GM21447 (cell line): ENCODE data around the gene MEST.
"Not testable (repeated sequence)": the region's sequence is repeated elsewhere in the genome, so short reads cannot be mapped to it uniquely, and the experiment has no call there.

Experiments used
- ATAC-seq: cut with Tn5 transposase; IDR thresholded peaks from one replicate; pipeline ENCODE4 v1.9.1; 2021; ENCODE audit not compliant: unreplicated experiment

The MEST gene, protein sequence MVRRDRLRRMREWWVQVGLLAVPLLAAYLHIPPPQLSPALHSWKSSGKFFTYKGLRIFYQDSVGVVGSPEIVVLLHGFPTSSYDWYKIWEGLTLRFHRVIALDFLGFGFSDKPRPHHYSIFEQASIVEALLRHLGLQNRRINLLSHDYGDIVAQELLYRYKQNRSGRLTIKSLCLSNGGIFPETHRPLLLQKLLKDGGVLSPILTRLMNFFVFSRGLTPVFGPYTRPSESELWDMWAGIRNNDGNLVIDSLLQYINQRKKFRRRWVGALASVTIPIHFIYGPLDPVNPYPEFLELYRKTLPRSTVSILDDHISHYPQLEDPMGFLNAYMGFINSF

DNA sequence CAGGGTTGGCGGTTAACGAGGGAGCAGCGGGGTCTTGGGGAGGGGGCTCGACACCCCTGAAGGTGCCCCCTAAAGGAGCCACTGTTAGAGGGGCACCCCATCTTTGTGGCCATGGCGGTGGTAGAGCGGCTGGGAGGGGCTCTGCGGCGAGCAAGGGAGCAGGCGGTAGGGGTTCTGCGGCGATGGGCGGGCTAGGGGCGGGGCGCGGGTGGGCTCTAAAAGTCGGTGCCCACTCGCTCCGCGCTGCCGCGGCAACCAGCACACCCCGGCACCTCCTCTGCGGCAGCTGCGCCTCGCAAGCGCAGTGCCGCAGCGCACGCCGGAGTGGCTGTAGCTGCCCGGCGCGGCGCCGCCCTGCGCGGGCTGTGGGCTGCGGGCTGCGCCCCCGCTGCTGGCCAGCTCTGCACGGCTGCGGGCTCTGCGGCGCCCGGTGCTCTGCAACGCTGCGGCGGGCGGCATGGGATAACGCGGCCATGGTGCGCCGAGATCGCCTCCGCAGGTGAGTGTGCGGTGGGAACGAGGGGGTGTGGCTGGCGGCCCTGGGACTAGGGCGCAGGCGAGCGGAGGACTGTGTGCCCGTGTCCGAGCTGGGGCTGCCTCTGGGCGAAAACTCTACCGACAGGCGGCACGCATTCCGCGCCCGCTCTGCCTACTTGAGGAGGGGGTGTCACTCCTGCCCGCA lies at the start of gene MEST:
Gene MEST, plus strand, starts transcription at position 245 of the 682 bp plus-strand sequence. Its CDS starts 229 bp downstream, at position 474.
- ATAC-seq: no peak

DNA sequence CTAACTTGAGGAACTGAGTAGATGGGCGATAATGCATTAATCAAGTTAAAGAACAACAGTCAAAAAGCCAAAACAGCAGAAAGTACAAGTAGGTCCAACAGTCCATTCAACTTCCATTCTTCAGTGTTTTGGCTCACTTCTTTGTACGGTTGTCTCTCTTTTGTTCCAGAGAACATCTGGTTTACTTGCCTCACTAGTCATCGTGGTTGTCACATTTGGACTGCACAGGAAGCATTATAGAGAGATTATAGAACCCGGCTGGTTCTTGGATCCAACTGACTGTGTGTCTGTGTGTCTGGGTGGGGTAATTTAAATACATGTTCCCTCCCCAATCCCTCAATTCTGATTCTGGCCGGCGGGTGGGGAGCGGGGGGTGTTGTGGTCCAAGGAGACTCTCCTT lies 49.3 kb upstream of the MEST start:
- ATAC-seq: no peak

DNA sequence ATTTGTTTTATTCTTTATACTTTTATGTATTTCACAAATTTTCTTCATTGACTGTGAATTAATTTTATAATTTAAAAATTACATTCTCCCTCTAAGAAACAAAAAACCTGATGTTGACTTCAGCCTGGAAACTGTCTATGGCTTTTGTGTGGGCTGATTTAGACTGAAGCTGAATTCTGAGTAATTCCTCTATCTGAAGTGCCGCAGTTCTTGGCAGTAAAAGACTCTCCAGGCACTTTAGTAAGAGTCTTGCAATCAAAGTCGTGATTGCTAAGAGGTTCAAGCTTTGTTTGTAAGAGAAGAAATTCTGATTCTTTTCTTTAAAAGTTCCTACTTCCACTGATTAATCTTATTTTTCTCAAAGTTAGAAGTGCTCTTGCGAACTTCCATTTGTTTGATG lies 47.7 kb upstream of the MEST start:
- ATAC-seq: no peak

DNA sequence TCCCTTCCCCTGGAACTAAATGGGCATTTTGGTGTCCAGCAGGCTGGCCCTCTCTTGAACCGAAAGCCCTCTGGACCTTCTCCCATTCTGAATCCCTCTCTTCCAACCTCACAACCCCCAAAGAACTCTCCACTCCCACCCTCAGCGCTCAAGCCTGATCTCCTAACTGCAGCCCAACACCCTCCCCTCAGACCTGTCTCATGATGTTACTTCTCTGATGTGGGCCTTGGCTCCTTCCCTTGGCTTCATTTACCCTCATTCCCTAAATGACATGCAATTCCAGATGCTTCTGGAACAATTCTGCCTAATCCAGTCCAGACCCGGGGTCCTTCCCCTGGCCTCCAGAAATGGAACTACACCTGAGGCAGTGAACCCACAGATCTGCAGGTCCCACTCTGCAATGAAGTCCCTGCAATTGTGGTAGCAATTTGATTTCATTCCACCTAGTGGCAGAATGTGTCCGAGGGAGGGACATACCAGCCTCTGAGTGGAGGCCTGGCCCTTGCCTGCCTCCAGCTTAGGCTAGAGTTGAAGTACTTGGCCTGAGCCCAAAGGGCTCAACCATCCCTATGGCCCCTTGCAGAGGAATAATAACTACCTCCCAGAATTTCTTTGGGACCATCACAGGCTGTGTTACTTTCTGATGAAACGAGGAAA lies 47.0 kb upstream of the MEST start:
- ATAC-seq: no peak

DNA sequence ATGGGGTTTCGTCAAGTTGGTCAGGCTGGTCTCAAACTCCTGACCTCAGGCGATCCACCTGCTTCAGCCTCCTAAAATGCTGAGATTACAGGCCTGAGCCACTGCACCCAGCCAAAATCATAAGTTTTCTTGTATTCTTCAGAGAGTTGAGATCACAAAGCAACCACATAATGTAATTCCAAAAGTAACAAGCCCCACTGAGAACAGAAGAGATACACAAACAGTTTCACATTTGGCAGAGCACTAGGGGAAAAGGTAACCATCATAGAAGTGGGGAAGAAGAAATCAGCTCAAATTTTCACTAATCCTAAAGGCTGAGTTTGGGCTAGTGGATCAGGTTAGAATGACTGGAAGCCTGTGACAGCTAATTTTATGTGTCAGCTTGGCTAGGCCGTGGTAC lies 45.6 kb upstream of the MEST start:
- ATAC-seq: no peak

DNA sequence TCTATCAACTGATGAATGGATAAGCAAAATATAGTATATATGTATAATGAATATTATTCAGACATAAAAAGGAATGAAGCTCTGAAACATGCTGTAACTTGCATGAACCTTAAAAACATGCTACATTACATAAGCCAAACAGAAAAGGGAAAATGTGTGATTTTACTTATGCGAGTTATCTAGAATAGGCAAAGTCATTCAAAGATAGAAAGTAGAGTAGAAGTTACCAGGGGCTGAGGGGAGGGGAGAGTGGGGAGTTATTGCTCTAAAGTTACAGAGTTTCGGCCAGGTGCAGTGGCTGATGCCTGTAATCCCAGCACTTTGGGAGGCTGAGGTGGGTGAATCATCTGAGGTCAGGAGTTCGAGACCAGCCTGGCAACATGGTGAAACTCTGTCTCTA lies 40.5 kb upstream of the MEST start:
- not testable (repeated sequence) for ATAC-seq

DNA sequence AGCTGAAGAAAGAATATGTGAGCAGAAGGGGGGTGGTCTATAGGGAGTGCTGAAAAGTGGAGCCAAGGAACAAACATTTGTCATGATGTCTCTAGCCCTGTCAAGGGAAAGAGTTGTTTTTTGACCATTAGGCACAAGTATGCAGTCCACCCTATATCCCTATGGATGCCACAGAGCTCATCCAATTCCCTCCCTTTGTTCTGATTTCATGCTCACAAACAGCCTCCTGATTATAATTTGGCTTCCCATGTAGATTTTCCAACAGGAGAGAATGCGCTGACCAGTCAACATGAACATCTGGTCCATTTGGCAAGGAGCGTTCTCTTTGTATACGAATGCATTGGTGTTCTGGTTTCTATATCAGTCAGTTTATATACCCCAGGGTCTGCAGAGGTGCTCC lies 38.9 kb upstream of the MEST start:
- no peak for ATAC-seq

DNA sequence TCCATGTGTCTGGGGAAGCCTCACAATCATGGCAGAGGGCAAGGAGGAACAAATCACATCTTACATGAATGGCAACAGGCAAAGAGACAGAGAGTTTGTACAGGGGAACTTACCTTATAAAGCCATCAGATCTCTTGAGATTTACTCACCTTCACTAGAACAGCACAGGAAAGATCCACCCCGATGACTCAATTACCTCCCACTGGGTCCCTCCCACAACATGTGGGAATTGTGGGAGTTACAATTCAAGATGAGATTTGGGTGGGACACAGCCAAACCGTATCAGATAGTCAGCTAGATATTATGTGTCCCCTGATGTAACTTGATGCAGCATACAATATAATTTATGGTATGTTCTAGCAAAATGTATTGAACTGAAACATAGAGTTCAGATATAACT lies 36.9 kb upstream of the MEST start:
- ATAC-seq: no peak

DNA sequence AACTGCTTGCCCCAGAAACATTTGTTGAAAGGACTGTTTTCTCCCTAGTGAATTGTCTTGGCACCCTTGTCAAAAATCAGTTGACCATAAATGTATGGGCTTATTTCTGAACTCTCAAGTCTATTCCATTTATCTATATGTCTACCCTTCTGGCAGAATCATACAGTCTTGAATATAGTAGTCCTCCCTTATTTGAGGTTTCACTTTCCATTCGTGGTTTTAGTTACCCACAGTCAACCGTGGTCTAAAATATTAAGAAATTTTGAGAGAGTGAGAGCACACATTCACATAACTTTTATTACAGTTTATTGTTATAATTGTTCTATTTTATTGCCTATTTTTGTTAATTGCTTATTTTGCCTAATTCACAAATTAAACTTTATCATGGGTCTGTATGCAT lies 33.6 kb upstream of the MEST start:
- ATAC-seq: peak; percentile 67

DNA sequence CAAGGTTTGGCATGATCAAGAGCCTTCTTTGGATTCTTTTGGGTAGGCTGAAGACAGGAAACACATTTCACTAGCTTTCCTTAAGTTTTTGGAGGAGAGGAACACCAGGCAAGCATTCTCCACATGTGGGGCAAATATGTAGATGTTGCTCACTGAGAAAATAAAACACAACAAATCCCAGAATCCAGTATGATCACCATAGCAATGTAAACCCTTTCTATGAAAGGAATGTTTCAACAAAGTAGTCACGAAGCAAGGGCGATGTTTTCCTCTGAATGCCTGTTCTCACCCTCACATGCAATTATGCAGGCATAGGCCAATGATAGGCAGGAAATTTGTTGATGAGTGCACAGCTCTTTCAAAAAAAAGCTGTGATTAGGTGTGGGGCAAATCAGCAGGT lies 30.6 kb upstream of the MEST start:
- no peak for ATAC-seq

DNA sequence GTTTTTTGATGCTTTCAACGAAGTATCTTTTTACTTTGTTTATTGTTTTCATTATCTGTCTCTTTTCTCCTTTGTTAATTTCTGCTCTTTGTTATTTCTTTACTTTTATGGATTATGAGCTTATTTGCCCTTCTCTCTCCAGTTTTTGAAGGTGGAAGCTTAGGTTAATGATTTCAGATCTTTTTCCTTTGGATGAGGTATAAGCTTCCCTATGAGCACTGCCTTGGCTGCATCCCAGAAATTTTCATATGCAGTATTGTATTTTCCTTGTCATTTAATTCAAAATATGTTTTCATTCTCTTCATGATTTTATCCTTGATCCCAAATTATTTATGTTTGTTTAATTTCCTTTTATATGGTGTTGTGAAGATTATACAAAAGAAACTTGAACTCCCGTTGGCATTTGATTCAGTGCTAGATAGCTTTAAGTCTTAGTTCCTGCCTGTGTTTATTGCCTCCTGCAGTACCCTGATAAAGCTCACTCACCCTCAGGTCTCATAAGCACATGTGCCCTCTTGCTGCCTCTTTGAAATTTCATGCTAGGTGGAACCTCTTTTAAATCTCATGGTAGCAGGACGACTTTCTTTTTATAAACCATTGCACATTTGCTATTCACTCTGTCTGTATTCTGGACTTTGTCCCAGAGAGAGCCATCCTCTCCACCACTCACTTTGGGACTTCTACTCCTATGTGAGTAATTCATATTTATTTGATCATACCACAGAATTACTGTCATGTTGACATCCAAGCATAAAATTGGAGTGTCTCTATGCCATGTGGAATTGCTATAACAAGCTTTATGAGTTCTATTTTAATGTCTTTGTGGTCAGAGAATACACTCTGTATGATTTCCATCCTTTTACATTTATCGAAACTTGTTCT lies 28.1 kb upstream of the MEST start:
- ATAC-seq: no peak

DNA sequence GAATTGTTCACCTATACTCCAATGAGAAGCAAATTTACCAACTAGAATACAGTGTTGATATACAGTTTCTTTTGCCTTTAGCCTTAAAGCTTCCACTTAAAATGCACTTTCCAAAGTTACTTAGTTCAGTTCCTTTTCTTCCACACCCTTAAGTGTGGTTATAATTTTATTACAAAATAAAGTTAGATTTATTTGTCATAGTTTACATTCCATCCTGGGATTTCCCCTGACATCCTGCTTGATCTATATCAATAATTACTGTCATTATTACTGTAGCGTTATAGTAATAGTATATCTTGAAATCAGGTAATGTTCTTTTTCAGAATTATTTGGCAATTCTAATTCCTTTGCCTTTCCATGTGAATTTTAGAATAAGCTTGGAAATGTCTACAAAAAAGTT lies 23.3 kb upstream of the MEST start:
- no peak for ATAC-seq

DNA sequence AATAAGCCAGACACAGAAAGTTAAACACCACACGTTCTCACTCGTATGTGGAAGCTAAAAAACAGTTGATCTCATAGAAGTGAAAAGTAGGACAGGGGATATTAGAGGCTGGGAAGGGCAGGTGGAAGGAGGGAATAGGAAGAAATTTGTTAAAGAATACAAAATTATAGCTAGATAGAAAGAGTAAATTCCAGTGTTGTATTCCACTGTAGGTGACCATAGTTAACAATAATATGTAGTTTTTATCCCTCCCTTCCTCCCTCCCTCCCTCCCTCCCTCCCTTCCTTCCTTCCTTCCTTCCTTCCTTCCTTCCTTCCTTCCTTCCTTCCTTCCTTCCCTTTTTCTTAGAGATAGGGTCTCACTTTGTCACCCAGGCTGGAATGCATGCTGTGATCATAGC lies 19.9 kb upstream of the MEST start:
- ATAC-seq: no peak

DNA sequence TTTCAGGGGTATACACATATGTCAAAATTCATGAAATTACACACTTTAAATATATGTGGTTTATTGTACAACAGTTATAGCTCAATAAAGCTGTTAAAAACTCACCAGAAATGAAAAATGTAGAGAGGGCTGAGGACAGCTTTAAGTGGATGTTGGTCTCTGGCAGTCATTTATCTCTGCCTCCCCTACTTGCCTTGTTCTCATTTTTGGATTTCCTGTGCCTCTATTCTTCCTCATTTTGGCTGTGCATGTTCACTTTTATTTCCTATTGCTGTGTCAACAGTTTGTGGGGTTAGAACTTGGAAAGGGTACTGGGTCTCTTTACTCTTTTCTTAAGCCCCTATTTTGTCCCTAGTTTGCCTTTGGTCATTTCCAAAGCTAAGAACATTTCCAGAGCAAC lies 18.6 kb upstream of the MEST start:
- no peak for ATAC-seq

DNA sequence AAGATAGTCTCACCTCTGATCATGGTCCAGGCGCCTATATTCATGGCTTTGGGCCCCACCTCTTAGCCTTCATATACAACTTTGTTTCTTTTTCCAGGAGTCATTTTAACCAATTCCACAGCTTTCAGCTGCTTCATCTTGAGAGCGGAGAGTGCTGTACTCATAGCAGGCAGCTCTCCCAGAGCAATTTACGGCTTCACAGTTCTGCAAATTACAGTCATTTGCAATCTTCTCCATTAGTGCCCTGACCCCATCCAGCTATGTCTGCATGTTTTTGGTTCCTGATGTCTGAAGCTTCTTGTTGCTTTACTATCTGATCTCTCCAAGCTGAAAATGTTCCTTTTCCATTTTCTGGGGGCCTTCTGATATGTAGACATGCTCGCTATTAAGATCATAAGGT lies 18.0 kb upstream of the MEST start:
- no peak for ATAC-seq

DNA sequence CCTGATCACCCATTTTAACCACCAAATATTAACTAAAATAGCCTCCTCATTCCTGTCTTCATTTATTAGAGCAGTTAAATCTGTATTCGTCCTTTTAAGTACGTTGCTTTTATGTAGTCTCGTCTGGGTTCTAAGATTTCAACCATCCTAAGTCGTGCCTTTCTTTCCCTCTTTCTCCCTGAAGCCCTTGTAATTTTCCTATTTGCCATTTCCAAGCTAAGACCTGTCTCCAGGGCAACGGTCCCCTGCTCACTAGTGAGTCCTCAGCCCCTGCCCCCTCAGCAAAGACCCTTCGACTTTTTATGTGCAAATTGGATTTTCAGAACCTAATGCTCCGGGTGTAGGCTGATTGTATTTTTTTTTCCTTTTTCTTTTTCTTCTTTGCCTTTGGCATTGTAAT lies 16.1 kb upstream of the MEST start:
- no peak for ATAC-seq

DNA sequence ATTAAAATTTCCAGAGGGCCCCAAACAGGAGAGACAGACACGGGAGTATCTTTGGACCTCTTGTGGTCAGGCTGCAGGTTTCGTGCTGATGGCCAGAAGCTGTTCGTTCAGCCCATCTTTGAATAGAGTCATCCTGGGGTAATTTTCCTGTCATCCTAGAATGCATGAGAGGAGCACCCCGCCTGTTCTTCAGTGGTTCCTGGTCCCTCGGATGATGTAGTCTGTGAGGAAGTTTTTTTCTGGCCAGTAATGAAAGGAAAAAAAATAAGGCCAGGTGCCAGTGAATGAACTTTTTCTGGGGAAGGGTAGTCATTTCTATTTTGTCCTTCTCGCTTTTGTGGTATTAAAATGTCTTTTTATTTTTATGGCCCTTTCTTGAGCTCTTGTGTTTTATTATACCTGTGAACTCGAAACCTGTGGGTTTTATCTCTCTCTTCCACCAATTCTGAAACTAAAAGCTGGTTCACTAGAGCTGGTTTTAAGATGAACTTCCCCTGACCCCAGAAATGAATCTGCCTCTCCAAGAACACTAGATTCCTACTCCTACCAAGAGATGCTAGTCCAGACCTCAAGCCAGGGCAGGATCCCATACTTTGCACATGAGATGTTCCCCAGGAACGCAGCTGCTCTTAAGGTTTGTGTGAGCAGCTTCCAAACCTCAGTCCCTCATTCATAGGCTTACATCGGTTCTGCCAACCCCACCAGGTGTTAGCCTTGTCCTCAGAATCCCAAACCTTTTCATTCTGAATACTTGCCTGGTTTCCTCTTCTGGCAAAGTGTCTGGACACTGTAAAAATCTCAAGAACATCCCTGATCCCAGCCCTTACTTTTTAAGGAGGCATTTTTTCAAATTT lies 15.4 kb upstream of the MEST start:
- peak; percentile 99 for ATAC-seq

DNA sequence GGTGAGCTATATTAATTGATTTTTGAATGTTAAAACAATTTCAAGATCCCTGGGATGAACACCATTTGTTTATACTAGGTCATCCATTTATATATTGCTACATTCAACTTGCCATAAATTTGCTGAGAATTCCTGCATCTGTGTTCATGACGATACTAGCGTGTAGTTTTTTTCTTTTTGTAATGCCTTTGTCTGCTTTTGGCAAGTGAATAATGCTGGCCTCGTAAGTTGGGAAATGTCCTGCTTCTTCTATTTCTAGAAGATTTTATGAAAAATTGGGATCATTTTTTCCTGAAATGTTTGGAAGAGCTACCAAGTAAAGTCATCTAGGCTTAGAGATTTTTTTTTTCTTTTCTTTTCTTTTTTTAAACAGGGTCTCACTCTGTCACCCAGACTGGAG lies 12.9 kb upstream of the MEST start:
- ATAC-seq: no peak

DNA sequence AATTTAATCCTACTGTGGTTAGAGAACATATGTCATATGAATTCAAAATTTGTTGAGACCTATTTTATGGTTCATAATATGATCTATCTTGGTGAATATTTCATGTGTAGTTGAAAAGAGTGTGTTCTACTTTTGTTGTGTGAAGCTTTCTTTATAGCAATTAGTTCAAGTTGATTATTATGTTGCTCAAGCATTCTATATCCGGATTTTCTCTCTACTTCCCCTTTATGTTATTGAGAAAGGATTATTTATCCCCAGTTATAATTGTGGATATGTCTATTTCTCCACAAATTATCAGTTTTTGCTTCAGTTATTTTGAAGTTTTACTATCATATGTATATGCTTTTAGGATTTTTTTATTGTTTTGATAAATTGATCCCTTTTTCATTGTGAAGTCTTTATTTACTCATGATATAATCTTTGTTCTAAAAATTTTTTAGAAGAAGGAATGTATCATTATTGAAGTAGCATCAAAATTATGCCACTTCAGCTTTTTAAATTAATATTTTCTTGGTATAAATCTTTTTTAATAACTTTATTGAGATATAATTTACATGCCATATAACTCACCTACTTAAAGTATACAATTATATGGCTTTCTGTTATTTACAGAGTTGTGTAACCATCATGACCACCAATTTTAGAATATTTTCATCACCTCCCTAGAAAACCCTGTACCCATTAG lies 12.0 kb upstream of the MEST start:
- ATAC-seq: no peak

DNA sequence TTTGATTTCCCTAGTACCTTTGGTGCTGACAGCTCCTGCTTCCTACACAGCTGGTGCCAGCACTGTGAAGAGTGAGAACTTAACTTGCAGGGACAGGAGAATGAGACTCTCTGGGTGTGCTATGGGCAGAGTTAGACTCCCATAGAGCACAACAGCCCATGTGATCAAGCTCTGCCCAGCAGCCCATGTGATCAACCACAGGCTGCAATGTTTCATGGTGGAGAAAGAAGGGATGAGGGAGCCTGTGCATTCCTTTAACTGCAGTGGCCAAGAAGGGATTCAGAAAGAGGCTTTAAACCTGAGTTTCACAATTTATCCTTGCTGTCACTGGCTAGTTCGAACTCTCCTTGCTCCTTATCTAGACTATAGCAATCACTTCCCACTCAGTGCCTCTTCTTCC lies 10.0 kb upstream of the MEST start:
- ATAC-seq: no peak
